Lower lobe of right lung (tissue), 2 donors: Measurements from ENCODE around the gene TMCO5A. TPM values are rescaled to one million over a fixed set of nuclear protein-coding genes. Genes with fewer than 3 reads are reported as not detected.

ENCODE experiments used
- ATAC-seq, 2 donors: fragments of 200-7000 bp; cut with Tn5 transposase; one replicate each; pipeline ENCODE4 v1.9.1; 2020 to 2022; ENCODE audit warnings: mild to moderate bottlenecking in 2 of 2, moderate library complexity in 2 of 2
- DNase-seq: peaks from one replicate; pipeline ENCODE4 v3.0.0-alpha.2; 2020
- H3K27ac ChIP-seq: fragments of 200-600 bp; one replicate; pipeline ENCODE4 v1.8.0; 2022
- H3K27me3 ChIP-seq: fragments of 200-600 bp; one replicate; pipeline ENCODE4 v1.8.0; 2022; ENCODE audit warnings: low read depth
- H3K36me3 ChIP-seq: fragments of 200-600 bp; one replicate; pipeline ENCODE4 v1.8.0; 2022; ENCODE audit warnings: mild to moderate bottlenecking
- H3K4me1 ChIP-seq: fragments of 200-600 bp; one replicate; pipeline ENCODE4 v1.8.0; 2022
- H3K4me3 ChIP-seq: fragments of 200-600 bp; one replicate; pipeline ENCODE4 v1.8.0; 2022; ENCODE audit warnings: mild to moderate bottlenecking
- H3K9me3 ChIP-seq: fragments of 200-600 bp; one replicate; pipeline ENCODE4 v1.8.0; 2022
- intact Hi-C: fragments of 100-400 bp; cut with DNase I; formaldehyde crosslinking; loops from one replicate; pipeline ENCODE4 v1.11.0; 2022
- total RNA-seq: library from RNA; stranded (reverse); fragmentation: NEBNext Ultra II Directional; extraction: Animal tissue kit (Norgen Biotek cat#: 25700); gene quantifications from one replicate; pipeline ENCODE4 v1.2.1, GENCODE V29; 2021
- TF ChIP-seq, protein P1 (sequence below): fragments of 200-600 bp; IDR thresholded peaks from one replicate; pipeline ENCODE4 v1.8.0; 2022; ENCODE audit warnings: antibody characterized with exemption, mild to moderate bottlenecking
- donor health status: DM: no; HTN: yes; CAD: no; lungs with severe emphysema.

Gene TMCO5A
- total RNA-seq, 1 donor from 2014 or later = not detected

DNA sequence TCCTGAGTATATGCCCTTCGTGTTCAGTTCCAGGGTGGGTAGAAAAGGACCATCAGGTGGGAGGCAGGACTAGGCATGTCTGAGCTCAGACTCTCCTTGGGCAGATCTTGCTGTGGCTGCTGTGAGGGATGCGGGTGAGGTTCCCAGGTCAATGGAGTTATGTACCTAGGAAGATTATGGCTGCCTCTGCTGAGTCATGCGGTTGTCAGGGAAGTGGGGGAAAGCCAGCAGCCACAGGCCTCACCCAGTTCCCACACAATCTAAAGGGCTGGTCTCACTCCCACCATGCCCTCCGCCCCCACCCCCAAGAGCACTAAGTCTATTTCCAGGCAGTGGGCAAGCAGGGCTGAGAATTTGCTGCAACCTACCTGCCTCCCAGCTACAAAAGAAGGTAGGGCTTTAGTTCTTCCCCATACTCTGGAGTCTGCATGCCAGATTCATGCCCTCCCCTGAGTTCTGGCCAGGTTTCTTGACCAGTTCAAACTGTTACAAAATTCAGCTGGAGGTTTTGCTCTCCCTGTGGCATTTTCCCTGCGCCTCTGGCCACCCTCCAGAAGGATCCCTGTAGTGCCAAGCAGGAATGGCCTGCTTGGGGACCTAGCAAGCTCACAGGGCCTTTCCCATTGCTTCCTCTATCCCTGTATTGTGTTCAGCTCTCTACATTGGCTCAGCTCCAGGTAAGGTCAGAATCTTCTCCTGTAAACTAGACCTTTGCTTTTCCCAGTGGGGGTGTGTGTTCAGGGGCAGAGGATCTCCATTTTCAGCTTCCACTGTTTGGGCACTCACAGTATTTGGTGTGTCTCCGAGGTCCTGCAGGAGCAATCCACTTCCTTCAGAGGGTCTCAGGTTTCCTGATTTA is 12.7 kb upstream of the TMCO5A start:
- intact Hi-C loops = no loop called here
- ATAC-seq (no peak), DNase-seq (no peak)
- no peak overlapping the region for H3K27ac ChIP-seq
- no peaks in the 10 kb centered on the region for H3K27me3 ChIP-seq
- TF ChIP-seq, protein P1, sequence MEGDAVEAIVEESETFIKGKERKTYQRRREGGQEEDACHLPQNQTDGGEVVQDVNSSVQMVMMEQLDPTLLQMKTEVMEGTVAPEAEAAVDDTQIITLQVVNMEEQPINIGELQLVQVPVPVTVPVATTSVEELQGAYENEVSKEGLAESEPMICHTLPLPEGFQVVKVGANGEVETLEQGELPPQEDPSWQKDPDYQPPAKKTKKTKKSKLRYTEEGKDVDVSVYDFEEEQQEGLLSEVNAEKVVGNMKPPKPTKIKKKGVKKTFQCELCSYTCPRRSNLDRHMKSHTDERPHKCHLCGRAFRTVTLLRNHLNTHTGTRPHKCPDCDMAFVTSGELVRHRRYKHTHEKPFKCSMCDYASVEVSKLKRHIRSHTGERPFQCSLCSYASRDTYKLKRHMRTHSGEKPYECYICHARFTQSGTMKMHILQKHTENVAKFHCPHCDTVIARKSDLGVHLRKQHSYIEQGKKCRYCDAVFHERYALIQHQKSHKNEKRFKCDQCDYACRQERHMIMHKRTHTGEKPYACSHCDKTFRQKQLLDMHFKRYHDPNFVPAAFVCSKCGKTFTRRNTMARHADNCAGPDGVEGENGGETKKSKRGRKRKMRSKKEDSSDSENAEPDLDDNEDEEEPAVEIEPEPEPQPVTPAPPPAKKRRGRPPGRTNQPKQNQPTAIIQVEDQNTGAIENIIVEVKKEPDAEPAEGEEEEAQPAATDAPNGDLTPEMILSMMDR = no peak
- no peaks in the 10 kb centered on the region for H3K36me3 ChIP-seq
- H3K4me1 ChIP-seq = no peaks in the 10 kb centered on the region
- H3K4me3 ChIP-seq = no peak overlapping the region
- H3K9me3 ChIP-seq = no peaks in the 10 kb centered on the region

DNA sequence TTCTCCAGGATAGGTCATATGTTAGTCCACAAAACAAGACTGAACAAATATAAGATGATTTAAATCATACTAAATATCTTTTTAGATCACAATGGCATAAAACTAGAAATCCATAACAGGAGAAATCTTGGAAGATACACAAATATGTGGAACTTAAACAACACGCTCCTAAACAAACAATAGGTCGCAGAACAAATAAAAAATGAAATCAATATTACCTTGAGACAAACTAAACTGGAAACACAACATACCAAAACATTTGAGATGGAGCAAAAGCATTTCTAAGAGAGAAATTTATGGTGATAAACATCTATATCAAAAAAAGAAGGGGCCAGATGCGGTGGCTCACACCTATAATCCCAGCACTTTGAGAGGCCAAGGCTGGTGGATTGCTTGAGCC is 8.3 kb upstream of the TMCO5A start:
- Histone ChIP-seq H3K4me3 (no peak overlapping the region), H3K27me3 (no peaks in the 10 kb centered on the region), H3K36me3 (no peaks in the 10 kb centered on the region), H3K27ac (no peak overlapping the region), H3K9me3 (no peaks in the 10 kb centered on the region), H3K4me1 (no peaks in the 10 kb centered on the region)
- intact Hi-C loops = no loop called here
- TF ChIP-seq, protein P1 = no peak
- ATAC-seq (no peak), DNase-seq (no peak)

DNA sequence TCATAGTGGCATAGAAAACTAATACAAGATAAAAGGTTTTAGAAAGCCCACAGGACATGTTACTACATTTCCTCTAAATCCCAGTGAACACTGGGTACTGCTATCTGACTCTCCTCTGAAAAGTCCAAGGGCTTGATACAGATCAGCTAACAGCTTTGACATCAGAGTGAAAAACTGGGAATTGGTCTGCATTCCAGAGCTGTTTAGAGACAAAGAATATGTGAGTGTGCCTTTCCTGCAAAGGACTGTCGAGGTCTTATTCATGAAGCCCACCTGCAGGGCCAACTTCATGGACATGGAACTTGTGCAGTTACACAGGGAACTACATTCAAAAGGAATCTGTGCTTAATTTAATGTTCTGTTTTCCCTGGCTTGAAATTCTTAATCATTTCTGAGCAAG is 5.2 kb upstream of the TMCO5A start:
- intact Hi-C loops = no loop called here
- Histone ChIP-seq H3K4me1 (no peaks in the 10 kb centered on the region), H3K27me3 (no peaks in the 10 kb centered on the region), H3K27ac (no peak overlapping the region), H3K4me3 (no peak overlapping the region), H3K9me3 (no peaks in the 10 kb centered on the region), H3K36me3 (no peaks in the 10 kb centered on the region)
- DNase-seq (no peak), ATAC-seq (no peak)
- TF ChIP-seq, protein P1 = no peak

DNA sequence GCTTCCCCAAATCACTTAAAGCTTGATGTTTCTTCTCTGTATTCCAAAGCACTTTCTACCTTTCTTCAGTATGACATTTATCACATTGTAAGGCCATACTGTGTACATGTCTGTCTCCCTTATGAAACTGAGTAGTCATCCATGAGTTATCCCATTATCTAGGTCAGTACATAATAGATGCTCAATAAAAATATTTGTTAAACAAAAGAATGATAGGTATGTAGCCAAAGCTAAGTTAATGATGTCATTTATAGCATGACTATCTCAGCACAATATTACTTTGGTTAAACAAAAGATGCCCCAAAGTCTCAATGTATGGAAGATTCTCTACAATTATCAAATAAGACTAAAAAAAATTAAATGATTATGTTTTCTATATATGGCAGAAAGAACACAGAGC is 3.1 kb upstream of the TMCO5A start:
- Histone ChIP-seq H3K9me3 (no peaks in the 10 kb centered on the region), H3K4me3 (no peak overlapping the region), H3K36me3 (no peaks in the 10 kb centered on the region), H3K27ac (no peak overlapping the region), H3K4me1 (no peaks in the 10 kb centered on the region), H3K27me3 (no peaks in the 10 kb centered on the region)
- intact Hi-C loops = no loop called here
- ATAC-seq = no peak
- TF ChIP-seq, protein P1 = no peak
- no peak for DNase-seq

DNA sequence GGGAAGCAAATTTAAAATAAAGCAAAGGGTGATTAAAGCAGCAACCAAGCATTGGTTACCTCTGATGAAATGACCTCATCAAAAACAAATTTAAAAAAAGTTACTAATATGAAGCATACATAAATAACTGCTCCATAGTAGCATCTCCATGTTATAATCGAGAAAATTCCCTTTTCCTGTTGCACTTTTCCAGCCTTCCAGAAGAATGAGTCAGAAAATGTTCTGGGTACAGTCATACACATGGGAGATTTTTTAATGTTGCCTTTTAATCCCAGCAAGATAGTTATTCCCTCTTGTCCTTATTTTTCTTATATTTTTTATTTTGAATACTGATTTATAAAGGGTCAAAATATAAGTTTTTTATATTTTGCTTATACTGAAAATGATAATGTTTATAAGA is 2.6 kb upstream of the TMCO5A start:
- Histone ChIP-seq H3K27me3 (no peaks in the 10 kb centered on the region), H3K4me1 (no peaks in the 10 kb centered on the region), H3K27ac (no peak overlapping the region), H3K36me3 (no peaks in the 10 kb centered on the region), H3K4me3 (no peak overlapping the region), H3K9me3 (no peaks in the 10 kb centered on the region)
- DNase-seq (no peak), ATAC-seq (no peak)
- TF ChIP-seq, protein P1 = no peak
- intact Hi-C loops = no loop called here
